AG08396 (cell line): ENCODE data around the gene STK40.

Experiments used
- DNase-seq: peaks from one replicate; pipeline ENCODE4 v3.0.0; 2012; ENCODE audit warnings: low spot score, mixed read lengths

Gene STK40

GRCh38 chr1:36309397-36309796, 76.3 kb downstream of the STK40 start:
- DNase-seq: no peak

- DNase-seq: no peak
These were observed 78.0 kb downstream of the STK40 start for GRCh38 chr1:36307601-36308330.

GRCh38 chr1:36306902-36307456, 78.7 kb downstream of the STK40 start:
- peak; percentile 97 for DNase-seq

- DNase-seq: peak; percentile 47
These were observed 79.4 kb downstream of the STK40 start, which contains the start of gene SH3D21 for GRCh38 chr1:36306210-36306901. Gene SH3D21 (plus strand): TSS chr1:36306368. CDS start chr1:36306421, 53 bp downstream.

- no peak for DNase-seq
These were observed 79.9 kb downstream of the STK40 start for GRCh38 chr1:36305915-36306209.

- no peak for DNase-seq
These were observed 80.5 kb downstream of the STK40 start for GRCh38 chr1:36304970-36305914.

GRCh38 chr1:36304521-36304920, 81.2 kb downstream of the STK40 start:
- DNase-seq: no peak

GRCh38 chr1:36303650-36304360, 81.9 kb downstream of the STK40 start:
- no peak for DNase-seq

GRCh38 chr1:36303244-36303643, 82.5 kb downstream of the STK40 start:
- no peak for DNase-seq

GRCh38 chr1:36301220-36301619, 84.5 kb downstream of the STK40 start:
- DNase-seq: no peak

- no peak for DNase-seq
These were observed 85.2 kb downstream of the STK40 start for GRCh38 chr1:36300526-36300925.

GRCh38 chr1:36298640-36299039, 87.1 kb downstream of the STK40 start:
- no peak for DNase-seq

- DNase-seq: no peak
These were observed 88.7 kb downstream of the STK40 start for GRCh38 chr1:36297062-36297461.

GRCh38 chr1:36295390-36295789, 90.3 kb downstream of the STK40 start:
- DNase-seq: no peak
